HepG2 (cell line): ENCODE data around the gene TCFL5. TPM values are rescaled to one million over a fixed set of nuclear protein-coding genes. Genes with fewer than 3 reads are reported as not detected.

Experiments used
- ATAC-seq: fragments of 200-7000 bp; cut with Tn5 transposase; 3 replicates; pipeline ENCODE4 v1.9.1; 2020; ENCODE audit warnings: mild to moderate bottlenecking, moderate library complexity
- BruUV-seq: library from RNA; stranded (reverse); fragments of 400-500 nt; replicated peaks from 2 replicates; lab custom pipeline; 2021; lab: Mats Ljungman, UMichigan
- CTCF ChIA-PET: fragments of 300-600 bp; formaldehyde crosslinking; extraction: SDS; loops from one replicate; lab custom pipeline; 2021; ENCODE audit warnings: low total read pairs, inconsistent platforms, low intra/inter-chr PET ratio; lab: Yijun Ruan, JAX
- POLR2A ChIA-PET: fragments of 350-600 bp; sonication (Branson Sonifier 250); formaldehyde crosslinking; loops from one replicate; lab custom pipeline; 2020; ENCODE audit warnings: antibody characterized with exemption, inconsistent platforms; lab: Yijun Ruan, JAX
- DNase-seq: peaks from one replicate; pipeline ENCODE4 v3.0.0-alpha.2; 2015; ENCODE audit warnings: low spot score
- FAIRE-seq: peaks from 3 replicates; lab custom pipeline; 2011; peaks lifted over from hg19 to GRCh38; lab: Jason Lieb, UNC
- H2AFZ ChIP-seq: one replicate; pipeline ENCODE4 v1.6.1; 2011; ENCODE audit warnings: low read length, inconsistent platforms
- H3K27ac ChIP-seq: fragments of 300-600 bp; 3 replicates; pipeline ENCODE4 v1.8.0; 2011; ENCODE audit warnings: mixed run types, mild to moderate bottlenecking, mixed read lengths, low read length, inconsistent platforms; ENCODE audit not compliant: insufficient read depth; ENCODE audit errors: extremely low read length
- H3K27me3 ChIP-seq, 2 experiments: fragments of 200-600 bp in 1 of 2; 2 replicates in 1 of 2; 3 replicates in 1 of 2; pipeline versions ENCODE4 v1.6.0 to v1.8.0; 2011; ENCODE audit warnings: low read length in 2 of 2, mild to moderate bottlenecking in 2 of 2, moderate library complexity in 2 of 2, inconsistent platforms in 1 of 2; ENCODE audit not compliant: insufficient read depth in 2 of 2, control insufficient read depth in 1 of 2
- H3K36me3 ChIP-seq, 2 experiments: fragments of 200-600 bp in 1 of 2; replicated peaks in 1 of 2; 2 replicates in 1 of 2; 3 replicates in 1 of 2; pipeline versions ENCODE4 v1.5.1 to v1.8.0; 2011; ENCODE audit warnings: low read length in 2 of 2, inconsistent platforms in 1 of 2; ENCODE audit not compliant: insufficient read depth in 2 of 2, control insufficient read depth in 1 of 2
- H3K4me1 ChIP-seq: 2 replicates; pipeline ENCODE4 v1.5.1; 2012; ENCODE audit warnings: low read length, inconsistent platforms; ENCODE audit not compliant: insufficient read depth
- H3K4me2 ChIP-seq: 2 replicates; pipeline ENCODE4 v1.6.0; 2011; ENCODE audit warnings: low read depth, low read length, inconsistent platforms
- H3K4me3 ChIP-seq, 3 experiments: fragments of 200-600 bp in 1 of 3; sonication (generic), shearing (Covaris generic) in 1 of 3; replicated peaks in 1 of 3; 2 replicates each; pipeline ENCODE4 v1.5.1; 2011 to 2016; ENCODE audit warnings: low read length in 3 of 3, inconsistent platforms in 2 of 3, low read depth in 2 of 3, mild to moderate bottlenecking in 2 of 3, control low read depth in 1 of 3, mixed read lengths in 1 of 3; ENCODE audit not compliant: insufficient read depth in 1 of 3
- H3K79me2 ChIP-seq: one replicate; pipeline ENCODE4 v1.6.1; 2011; ENCODE audit warnings: low read length, inconsistent platforms; ENCODE audit not compliant: insufficient read depth
- H3K9ac ChIP-seq: 2 replicates; pipeline ENCODE4 v1.6.0; 2011; ENCODE audit warnings: mild to moderate bottlenecking, low read depth, low read length, inconsistent platforms; ENCODE audit not compliant: insufficient read depth
- H3K9me3 ChIP-seq: 2 replicates; pipeline ENCODE4 v1.5.1; 2012; ENCODE audit warnings: mild to moderate bottlenecking, low read length
- H4K20me1 ChIP-seq: 2 replicates; pipeline ENCODE4 v1.6.0; 2011; ENCODE audit warnings: inconsistent platforms, mild to moderate bottlenecking, low read length, moderate library complexity; ENCODE audit not compliant: insufficient read depth
- ATF1 ChIP-seq: IDR thresholded peaks from 2 replicates; pipeline ENCODE4 v1.6.1; 2016; ENCODE audit warnings: mild to moderate bottlenecking, control low read depth
- CENPX ChIP-seq: sonication (generic); formaldehyde crosslinking; IDR thresholded peaks from 2 replicates; pipeline ENCODE4 v1.9.0; 2021; ENCODE audit warnings: mild to moderate bottlenecking, missing genetic modification reagents, moderate library complexity
- FOXA3 ChIP-seq: IDR thresholded peaks from 2 replicates; pipeline ENCODE4 v1.6.1; 2016; ENCODE audit warnings: missing genetic modification reagents, missing compliant biosample characterization
- HMGA1 ChIP-seq: sonication (generic); formaldehyde crosslinking; conservative IDR thresholded peaks from 2 replicates; pipeline ENCODE4 v1.4.0; 2020; ENCODE audit warnings: missing genetic modification reagents
- KLF15 ChIP-seq: sonication (generic); formaldehyde crosslinking; IDR thresholded peaks from 2 replicates; pipeline ENCODE4 v1.8.1; 2023; ENCODE audit warnings: borderline replicate concordance, mild to moderate bottlenecking, inconsistent platforms, missing genetic modification reagents, mixed read lengths
- NBN ChIP-seq: fragments of 450-650 bp; conservative IDR thresholded peaks from 2 replicates; pipeline ENCODE4 v1.6.1; 2017
- RCOR2 ChIP-seq: IDR thresholded peaks from 2 replicates; pipeline ENCODE4 v1.6.1; 2016; ENCODE audit warnings: missing biosample characterization, missing genetic modification reagents
- RXRA ChIP-seq: sonication (generic); formaldehyde crosslinking; IDR thresholded peaks from 2 replicates; pipeline ENCODE4 v1.5.1; 2020; ENCODE audit warnings: missing genetic modification reagents
- ZFX ChIP-seq: sonication (generic); formaldehyde crosslinking; IDR thresholded peaks from 2 replicates; pipeline ENCODE4 v1.4.0; 2020; ENCODE audit warnings: mild to moderate bottlenecking, low read depth, missing genetic modification reagents, moderate library complexity
- ZNF263 ChIP-seq: sonication (generic); formaldehyde crosslinking; IDR thresholded peaks from 2 replicates; pipeline ENCODE4 v1.4.0; 2020; ENCODE audit warnings: missing genetic modification reagents
- ZNF441 ChIP-seq: sonication (generic); formaldehyde crosslinking; IDR thresholded peaks from 2 replicates; pipeline ENCODE4 v1.7.0; 2021; ENCODE audit warnings: missing genetic modification reagents, borderline replicate concordance
- ZSCAN29 ChIP-seq: sonication (generic); formaldehyde crosslinking; conservative IDR thresholded peaks from 2 replicates; pipeline ENCODE4 v1.4.0; 2020; ENCODE audit warnings: mild to moderate bottlenecking, missing genetic modification reagents
- WGBS: methylation state at CpG from one replicate; pipeline ENCODE4 v1.1.6; 2017; ENCODE audit warnings: low lambda C conversion rate; 5-methylcytosine and 5-hydroxymethylcytosine counted together
- in situ Hi-C: cut with HindIII; loops from 2 replicates; pipeline ENCODE4 v1.10.0; 2017; ENCODE audit warnings: low pct_unique_long_range_greater_than_20kb; ENCODE audit not compliant: extremely low pct_ligation_motif_present
- intact Hi-C: fragments of 100-400 bp; cut with micrococcal nuclease; formaldehyde crosslinking; loops from one replicate; pipeline ENCODE4 v1.10.0; 2022; ENCODE audit not compliant: unreplicated experiment
- polyA plus RNA-seq, 8 experiments: library from polyadenylated mRNA; depleted of rRNA in 3 of 8; stranded (reverse) in 7 of 8; unstranded in 1 of 8; fragments of >200 nt; fragmentation: Illumina TruSeq in 4 of 8; extraction: Trizol in 4 of 8; gene quantifications; 2 replicates each; pipeline versions ENCODE4 v1.2.1 to v1.2.3, GENCODE V29; 2011 to 2016; ENCODE audit warnings: low read depth in 4 of 8, missing spikeins in 1 of 8, mixed read lengths in 1 of 8; ENCODE audit not compliant: insufficient read depth in 1 of 8
- total RNA-seq, 5 experiments: library from RNA; depleted of rRNA; stranded (reverse); fragments of >200 nt; fragmentation: Illumina TruSeq; extraction: Trizol; gene quantifications; 2 replicates each; pipeline ENCODE4 v1.2.3, GENCODE V29; 2016; ENCODE audit warnings: low read depth in 1 of 5
- TF ChIP-seq, protein P1 (sequence below): IDR thresholded peaks from 2 replicates; pipeline ENCODE4 v1.6.1; 2016; ENCODE audit warnings: missing biosample characterization, missing genetic modification reagents, low read depth
- TF ChIP-seq, protein P2 (sequence below), 2 experiments: fragments of 450-650 bp in 1 of 2; sonication (generic) in 1 of 2; formaldehyde crosslinking; IDR thresholded peaks; 2 replicates each; pipeline versions ENCODE4 v1.5.0 to v1.8.0; 2020 to 2022; ENCODE audit warnings: mild to moderate bottlenecking in 1 of 2, missing genetic modification reagents in 1 of 2
- TF ChIP-seq, protein P3 (sequence below): sonication (generic); formaldehyde crosslinking; IDR thresholded peaks from 2 replicates; pipeline ENCODE4 v1.5.1; 2020; ENCODE audit warnings: missing genetic modification reagents, mild to moderate bottlenecking, borderline replicate concordance

The TCFL5 gene
- total and polyA plus RNA-seq, 2 of the 13 experiments (the other 11 are each of a cell fraction or from before 2014, with no cell fraction given) = 14.8 to 20.0 TPM

DNA sequence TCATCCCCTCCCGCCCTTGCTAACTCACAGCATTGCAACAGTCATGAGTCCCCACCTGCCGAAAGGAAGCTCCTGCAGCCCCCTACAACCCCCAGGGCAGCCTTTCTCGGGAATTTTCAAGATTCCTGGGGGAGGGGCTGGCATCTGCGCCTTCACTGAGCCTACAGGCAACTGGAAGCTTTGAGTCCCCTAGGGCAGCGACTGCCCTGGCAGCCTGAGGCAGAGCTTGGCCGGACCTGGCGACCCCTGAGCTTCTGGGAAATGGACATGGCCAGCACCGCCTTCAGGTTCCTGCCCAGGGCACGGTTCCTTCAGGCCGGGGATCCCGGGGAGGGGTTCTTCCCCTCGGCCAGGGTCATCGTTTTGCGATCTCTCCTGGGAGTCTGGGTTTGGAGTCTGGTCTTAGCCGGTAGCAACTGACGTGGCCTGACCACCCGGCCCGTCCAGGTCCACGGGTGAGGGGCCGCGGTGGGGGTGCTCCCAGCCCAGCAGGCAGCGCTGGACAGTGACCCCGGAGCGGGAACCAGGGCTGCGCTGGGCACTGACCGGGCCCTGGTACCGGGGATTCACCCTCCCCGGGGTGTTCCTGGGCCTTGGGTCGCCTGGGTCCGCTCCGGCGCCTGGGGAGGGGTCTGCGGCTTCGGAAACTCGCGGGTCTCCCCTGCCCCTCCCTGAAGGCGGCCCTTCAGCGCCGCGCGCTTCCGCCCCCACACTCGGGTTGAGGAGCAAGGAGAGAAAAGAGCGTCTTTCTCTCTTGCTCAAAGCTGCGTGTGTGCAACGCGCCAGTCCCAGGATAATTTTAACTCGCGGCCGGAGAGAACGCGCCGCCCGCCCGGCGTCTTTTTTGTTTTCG lies 45.4 kb downstream of the TCFL5 start (continued):
- TF ChIP-seq ZNF263 (peak; percentile 4; the same call in 1 of the 2 replicates), ZNF441 (CRISPR knock-in tag) (0 out of 2 replicates have a peak, but pooled peaks have one; percentile 20), RXRA (CRISPR knock-in tag) (peak; percentile 16), ZFX (CRISPR knock-in tag) (peak; percentile 4; the same call in 1 of the 2 replicates)

DNA sequence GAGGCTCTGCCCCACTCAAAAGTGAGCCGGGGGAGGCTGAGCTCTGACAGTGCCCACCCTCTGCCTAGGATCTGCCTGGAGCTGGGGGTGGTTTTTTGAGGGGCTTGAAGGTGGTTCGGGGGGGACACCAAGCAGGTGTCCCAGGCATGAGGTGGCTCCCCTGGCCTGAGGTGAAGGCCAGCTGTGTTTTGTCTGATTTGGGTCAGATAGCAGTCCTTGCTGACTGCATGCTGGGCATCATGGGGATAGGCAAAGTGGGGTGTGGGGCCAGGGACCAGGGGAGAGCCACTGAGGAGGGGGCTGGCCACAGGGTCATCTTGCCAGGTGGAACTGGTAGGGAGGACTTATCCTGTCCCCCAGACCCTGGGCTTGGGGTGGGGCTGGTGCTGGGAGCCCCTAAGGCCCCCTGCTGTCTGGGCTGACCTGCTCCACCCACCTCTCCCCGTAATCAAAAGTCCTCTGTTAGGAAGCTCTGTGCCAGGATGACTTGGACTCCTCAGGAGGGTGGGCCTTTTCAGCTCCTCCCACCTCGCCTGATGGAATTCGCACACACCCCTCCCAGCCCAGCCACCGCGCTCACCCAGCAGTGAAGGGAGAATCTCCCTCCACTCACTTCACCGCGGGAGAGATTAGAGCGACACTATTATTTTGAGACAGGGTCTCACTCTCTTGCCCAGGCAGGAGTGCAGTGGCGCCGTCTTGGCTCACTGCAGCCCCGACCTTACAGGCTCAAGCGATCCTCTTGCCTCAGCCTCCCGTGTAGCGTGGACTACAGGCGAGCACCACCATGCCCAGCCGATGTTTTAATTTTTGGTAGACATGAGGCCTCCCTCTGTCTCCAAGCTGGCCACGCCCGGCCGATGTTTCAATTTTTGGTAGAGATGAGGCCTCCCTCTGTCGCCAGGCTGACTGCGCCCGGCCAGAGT lies 46.3 kb downstream of the TCFL5 start:
- peak; percentile 55 for ATAC-seq
- Histone ChIP-seq H3K4me3 (peak overlapping the region; percentile 51 to 77 (median 59); a peak in 5 of 6 replicates), H4K20me1 (peaks cover 4% of the 10 kb centered on the region; the same call in 1 of the 2 replicates), H2AFZ (no peak overlapping the region), H3K4me1 (peaks cover 49% of the 10 kb centered on the region), H3K4me2 (peak overlapping the region; percentile 89), H3K9ac (peak overlapping the region; percentile 72), H3K9me3 (no peaks in the 10 kb centered on the region), H3K27ac (peak overlapping the region; percentile 6), H3K36me3 (peaks cover 14 to 32% of the 10 kb centered on the region in 2 experiments), H3K27me3 (no peaks in the 10 kb centered on the region), H3K79me2 (peaks cover 6% of the 10 kb centered on the region)
- POLR2A ChIA-PET = interaction anchor here (0.6 to 6.8 kb wide), 10 partner anchors 10 to 404 kb away, joined by 3 to 64 read pairs (median 6); partner anchors contain the start of genes MRGBP, OGFR and TCFL5
- in situ Hi-C loops = no loop called here
- WGBS = 25% methylated on average over 24 of the region's 24 CpGs
- intact Hi-C loops = no loop called here
- DNase-seq = peak; percentile 92
- FAIRE-seq = peak; percentile 93
- BruUV-seq = no TSS peak
- CTCF ChIA-PET = no interaction called here
- TF ChIP-seq, protein P1, sequence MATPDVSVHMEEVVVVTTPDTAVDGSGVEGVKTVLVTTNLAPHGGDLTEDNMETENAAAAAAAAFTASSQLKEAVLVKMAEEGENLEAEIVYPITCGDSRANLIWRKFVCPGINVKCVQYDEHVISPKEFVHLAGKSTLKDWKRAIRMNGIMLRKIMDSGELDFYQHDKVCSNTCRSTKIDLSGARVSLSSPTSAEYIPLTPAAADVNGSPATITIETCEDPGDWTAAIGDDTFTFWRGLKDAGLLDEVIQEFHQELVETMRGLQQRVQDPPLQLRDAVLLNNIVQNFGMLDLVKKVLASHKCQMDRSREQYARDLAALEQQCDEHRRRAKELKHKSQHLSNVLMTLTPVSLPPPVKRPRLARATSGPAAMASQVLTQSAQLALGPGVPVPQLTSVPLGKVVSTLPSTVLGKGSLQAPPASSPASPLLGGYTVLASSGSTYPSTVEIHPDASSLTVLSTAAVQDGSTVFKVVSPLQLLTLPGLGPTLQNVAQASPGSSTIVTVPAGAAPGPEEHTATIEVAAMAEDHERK (CRISPR knock-in tag) = no peak
- no peak for TF ChIP-seq HMGA1 (CRISPR knock-in tag)
- TF ChIP-seq KLF15 = no peak
- TF ChIP-seq RCOR2 = no peak
- no peak for TF ChIP-seq NBN
- TF ChIP-seq, protein P2, sequence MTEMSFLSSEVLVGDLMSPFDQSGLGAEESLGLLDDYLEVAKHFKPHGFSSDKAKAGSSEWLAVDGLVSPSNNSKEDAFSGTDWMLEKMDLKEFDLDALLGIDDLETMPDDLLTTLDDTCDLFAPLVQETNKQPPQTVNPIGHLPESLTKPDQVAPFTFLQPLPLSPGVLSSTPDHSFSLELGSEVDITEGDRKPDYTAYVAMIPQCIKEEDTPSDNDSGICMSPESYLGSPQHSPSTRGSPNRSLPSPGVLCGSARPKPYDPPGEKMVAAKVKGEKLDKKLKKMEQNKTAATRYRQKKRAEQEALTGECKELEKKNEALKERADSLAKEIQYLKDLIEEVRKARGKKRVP (CRISPR knock-in tag; IDR thresholded peaks at IDR 0.05) = no peak
- TF ChIP-seq, protein P3, sequence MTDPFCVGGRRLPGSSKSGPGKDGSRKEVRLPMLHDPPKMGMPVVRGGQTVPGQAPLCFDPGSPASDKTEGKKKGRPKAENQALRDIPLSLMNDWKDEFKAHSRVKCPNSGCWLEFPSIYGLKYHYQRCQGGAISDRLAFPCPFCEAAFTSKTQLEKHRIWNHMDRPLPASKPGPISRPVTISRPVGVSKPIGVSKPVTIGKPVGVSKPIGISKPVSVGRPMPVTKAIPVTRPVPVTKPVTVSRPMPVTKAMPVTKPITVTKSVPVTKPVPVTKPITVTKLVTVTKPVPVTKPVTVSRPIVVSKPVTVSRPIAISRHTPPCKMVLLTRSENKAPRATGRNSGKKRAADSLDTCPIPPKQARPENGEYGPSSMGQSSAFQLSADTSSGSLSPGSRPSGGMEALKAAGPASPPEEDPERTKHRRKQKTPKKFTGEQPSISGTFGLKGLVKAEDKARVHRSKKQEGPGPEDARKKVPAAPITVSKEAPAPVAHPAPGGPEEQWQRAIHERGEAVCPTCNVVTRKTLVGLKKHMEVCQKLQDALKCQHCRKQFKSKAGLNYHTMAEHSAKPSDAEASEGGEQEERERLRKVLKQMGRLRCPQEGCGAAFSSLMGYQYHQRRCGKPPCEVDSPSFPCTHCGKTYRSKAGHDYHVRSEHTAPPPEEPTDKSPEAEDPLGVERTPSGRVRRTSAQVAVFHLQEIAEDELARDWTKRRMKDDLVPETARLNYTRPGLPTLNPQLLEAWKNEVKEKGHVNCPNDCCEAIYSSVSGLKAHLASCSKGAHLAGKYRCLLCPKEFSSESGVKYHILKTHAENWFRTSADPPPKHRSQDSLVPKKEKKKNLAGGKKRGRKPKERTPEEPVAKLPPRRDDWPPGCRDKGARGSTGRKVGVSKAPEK (CRISPR knock-in tag) = no peak
- no peak for TF ChIP-seq CENPX
- TF ChIP-seq FOXA3 = peak; percentile 4; the same call in 1 of the 2 replicates
- TF ChIP-seq ATF1 (CRISPR knock-in tag) = no peak
- 0 out of 2 replicates have a peak, but pooled peaks have one; percentile 9 for TF ChIP-seq ZSCAN29 (CRISPR knock-in tag)
